ENCODE measurements around the gene TRUB2. TPM values are rescaled to one million over a fixed set of nuclear protein-coding genes. Genes with fewer than 3 reads are reported as not detected.

The TRUB2 gene
- total and polyA plus RNA-seq, 2 of the 13 experiments (the other 11 are each of a cell fraction or from before 2014, with no cell fraction given) = 22.3 to 41.2 TPM

- TF ChIP-seq CEBPB (IDR thresholded peaks at IDR 0.05; ENCODE audit: borderline replicate concordance, low read depth, low read length) (peak; percentile 65), MAX (IDR thresholded peaks at IDR 0.05) (peak; percentile 45), ZNF496 (CRISPR knock-in tag; IDR thresholded peaks at IDR 0.05; ENCODE audit: insufficient replicate concordance) (no peak), FOXA3 (CRISPR knock-in tag; IDR thresholded peaks at IDR 0.05) (peak; percentile 42), ZNF501 (CRISPR knock-in tag; IDR thresholded peaks at IDR 0.05) (peak; percentile 81), ZNF768 (CRISPR knock-in tag; IDR thresholded peaks at IDR 0.05) (peak; percentile 38; the same call in 1 of the 2 replicates), AHR (CRISPR knock-in tag; IDR thresholded peaks at IDR 0.05) (peak; percentile 77; the same call in 1 of the 2 replicates), DMAP1 (CRISPR knock-in tag; IDR thresholded peaks at IDR 0.05) (peak; percentile 62; the same call in 1 of the 2 replicates), PHF8 (CRISPR knock-in tag; IDR thresholded peaks at IDR 0.05) (peak; percentile 73; the same call in 1 of the 2 replicates), FOXC1 (CRISPR knock-in tag; IDR thresholded peaks at IDR 0.05; ENCODE audit: borderline replicate concordance) (peak; percentile 85), ATF3 (CRISPR knock-in tag; IDR thresholded peaks at IDR 0.05) (no peak), ISX (CRISPR knock-in tag; conservative IDR thresholded peaks at IDR 0.05) (no peak), ZNF564 (CRISPR knock-in tag; IDR thresholded peaks at IDR 0.05) (peak; percentile 86; the same call in 1 of the 2 replicates), YY1 (IDR thresholded peaks at IDR 0.05; ENCODE audit: insufficient read depth, insufficient replicate concordance, low read depth, low read length) (peak; percentile 68), BRCA1 (CRISPR knock-in tag; IDR thresholded peaks at IDR 0.05) (no peak), KDM2A (CRISPR knock-in tag; IDR thresholded peaks at IDR 0.05; ENCODE audit: borderline replicate concordance, low read depth) (peak; percentile 48; the same call in 1 of the 2 replicates), SUZ12 (IDR thresholded peaks at IDR 0.05; ENCODE audit: low read depth, low read length) (peak; percentile 51; the same call in 1 of the 2 replicates)
- TF ChIP-seq, protein P1, sequence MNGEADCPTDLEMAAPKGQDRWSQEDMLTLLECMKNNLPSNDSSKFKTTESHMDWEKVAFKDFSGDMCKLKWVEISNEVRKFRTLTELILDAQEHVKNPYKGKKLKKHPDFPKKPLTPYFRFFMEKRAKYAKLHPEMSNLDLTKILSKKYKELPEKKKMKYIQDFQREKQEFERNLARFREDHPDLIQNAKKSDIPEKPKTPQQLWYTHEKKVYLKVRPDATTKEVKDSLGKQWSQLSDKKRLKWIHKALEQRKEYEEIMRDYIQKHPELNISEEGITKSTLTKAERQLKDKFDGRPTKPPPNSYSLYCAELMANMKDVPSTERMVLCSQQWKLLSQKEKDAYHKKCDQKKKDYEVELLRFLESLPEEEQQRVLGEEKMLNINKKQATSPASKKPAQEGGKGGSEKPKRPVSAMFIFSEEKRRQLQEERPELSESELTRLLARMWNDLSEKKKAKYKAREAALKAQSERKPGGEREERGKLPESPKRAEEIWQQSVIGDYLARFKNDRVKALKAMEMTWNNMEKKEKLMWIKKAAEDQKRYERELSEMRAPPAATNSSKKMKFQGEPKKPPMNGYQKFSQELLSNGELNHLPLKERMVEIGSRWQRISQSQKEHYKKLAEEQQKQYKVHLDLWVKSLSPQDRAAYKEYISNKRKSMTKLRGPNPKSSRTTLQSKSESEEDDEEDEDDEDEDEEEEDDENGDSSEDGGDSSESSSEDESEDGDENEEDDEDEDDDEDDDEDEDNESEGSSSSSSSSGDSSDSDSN (CRISPR knock-in tag; IDR thresholded peaks at IDR 0.05) = peak; percentile 57; the same call in 1 of the 2 replicates
- TF ChIP-seq, protein P2, sequence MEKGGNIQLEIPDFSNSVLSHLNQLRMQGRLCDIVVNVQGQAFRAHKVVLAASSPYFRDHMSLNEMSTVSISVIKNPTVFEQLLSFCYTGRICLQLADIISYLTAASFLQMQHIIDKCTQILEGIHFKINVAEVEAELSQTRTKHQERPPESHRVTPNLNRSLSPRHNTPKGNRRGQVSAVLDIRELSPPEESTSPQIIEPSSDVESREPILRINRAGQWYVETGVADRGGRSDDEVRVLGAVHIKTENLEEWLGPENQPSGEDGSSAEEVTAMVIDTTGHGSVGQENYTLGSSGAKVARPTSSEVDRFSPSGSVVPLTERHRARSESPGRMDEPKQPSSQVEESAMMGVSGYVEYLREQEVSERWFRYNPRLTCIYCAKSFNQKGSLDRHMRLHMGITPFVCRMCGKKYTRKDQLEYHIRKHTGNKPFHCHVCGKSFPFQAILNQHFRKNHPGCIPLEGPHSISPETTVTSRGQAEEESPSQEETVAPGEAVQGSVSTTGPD (CRISPR knock-in tag; IDR thresholded peaks at IDR 0.05) = peak; percentile 45; the same call in 1 of the 2 replicates
- TF ChIP-seq, protein P3, sequence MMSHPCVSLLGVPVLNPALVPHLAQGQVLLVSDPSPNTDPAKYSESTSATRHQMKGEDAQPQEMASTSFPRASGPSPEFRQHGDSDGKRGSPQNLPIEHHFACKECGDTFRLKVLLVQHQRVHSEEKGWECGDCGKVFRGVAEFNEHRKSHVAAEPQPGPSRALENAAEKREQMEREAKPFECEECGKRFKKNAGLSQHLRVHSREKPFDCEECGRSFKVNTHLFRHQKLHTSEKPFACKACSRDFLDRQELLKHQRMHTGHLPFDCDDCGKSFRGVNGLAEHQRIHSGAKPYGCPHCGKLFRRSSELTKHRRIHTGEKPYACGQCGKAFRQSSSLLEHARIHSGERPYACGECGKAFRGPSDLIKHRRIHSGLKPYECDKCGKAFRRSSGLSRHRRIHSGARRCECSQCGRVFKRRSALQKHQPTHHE (CRISPR knock-in tag; IDR thresholded peaks at IDR 0.05; ENCODE audit: borderline replicate concordance) = no peak
These were observed 17.8 kb upstream of the TRUB2 start, which contains the start of gene SLC27A4 (continued) for GRCh38 chr9:128339761-128340690.
